ENCODE data around the gene ADGRL3.
"Not testable (repeated sequence)": the region's sequence is repeated elsewhere in the genome, so short reads cannot be mapped to it uniquely, and the experiment has no call there.

The ADGRL3 gene

DNA sequence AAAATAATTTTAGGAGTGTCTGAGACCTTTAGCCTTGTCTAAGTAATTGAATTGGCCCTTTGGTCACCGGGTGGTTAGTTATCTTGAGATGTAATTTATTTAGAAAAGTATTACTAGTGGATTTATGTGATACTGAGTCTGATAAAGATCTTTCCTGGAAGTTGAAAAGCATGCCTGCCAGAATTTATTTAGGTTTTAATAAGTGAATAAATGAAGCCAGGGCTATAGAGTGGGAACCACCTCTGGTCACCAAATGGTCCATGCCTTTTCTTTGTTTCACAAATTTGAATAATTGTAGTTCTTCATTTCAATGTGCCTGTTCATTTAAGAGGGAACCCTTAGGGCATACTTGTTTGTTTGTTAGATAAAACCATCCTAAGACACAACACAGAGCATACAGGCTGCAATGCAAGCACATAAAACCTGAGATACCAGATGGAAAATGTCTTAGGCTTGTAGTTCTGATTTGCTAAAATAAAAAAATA, 627.8 kb downstream of the ADGRL3 start:
- no peak for DNase-seq (ENCODE audit: extremely low read depth, low read depth)
- H3K4me3 ChIP-seq (replicated peaks; ENCODE audit: low read depth, low read length), result no peak overlapping the region
- TF ChIP-seq, protein P1, sequence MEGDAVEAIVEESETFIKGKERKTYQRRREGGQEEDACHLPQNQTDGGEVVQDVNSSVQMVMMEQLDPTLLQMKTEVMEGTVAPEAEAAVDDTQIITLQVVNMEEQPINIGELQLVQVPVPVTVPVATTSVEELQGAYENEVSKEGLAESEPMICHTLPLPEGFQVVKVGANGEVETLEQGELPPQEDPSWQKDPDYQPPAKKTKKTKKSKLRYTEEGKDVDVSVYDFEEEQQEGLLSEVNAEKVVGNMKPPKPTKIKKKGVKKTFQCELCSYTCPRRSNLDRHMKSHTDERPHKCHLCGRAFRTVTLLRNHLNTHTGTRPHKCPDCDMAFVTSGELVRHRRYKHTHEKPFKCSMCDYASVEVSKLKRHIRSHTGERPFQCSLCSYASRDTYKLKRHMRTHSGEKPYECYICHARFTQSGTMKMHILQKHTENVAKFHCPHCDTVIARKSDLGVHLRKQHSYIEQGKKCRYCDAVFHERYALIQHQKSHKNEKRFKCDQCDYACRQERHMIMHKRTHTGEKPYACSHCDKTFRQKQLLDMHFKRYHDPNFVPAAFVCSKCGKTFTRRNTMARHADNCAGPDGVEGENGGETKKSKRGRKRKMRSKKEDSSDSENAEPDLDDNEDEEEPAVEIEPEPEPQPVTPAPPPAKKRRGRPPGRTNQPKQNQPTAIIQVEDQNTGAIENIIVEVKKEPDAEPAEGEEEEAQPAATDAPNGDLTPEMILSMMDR (IDR thresholded peaks at IDR 0.05; ENCODE audit: low read depth, low read length, missing control alignments), result no peak

DNA sequence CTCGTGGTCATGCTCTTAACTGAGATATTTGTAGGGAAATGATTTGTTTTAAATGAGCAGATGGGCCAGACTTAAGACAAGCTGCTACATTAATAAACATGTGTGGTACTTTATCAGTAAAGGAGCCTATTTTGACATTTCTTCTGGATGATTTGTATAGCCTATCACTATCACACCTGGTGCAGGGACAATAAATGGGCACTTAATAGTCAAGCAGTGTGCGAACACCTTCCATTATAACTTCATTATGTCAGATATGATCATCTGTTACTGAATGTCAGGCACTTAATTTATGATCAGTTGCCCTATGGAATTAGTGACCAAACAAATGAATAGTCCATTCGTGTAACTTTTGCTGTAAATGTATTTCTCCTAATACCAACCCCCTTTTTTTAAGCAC, 628.8 kb downstream of the ADGRL3 start:
- TF ChIP-seq, protein P1 (IDR thresholded peaks at IDR 0.05; ENCODE audit: low read depth, low read length, missing control alignments), result no peak
- DNase-seq (ENCODE audit: extremely low read depth, low read depth), result no peak
- H3K4me3 ChIP-seq (replicated peaks; ENCODE audit: low read depth, low read length), result no peak overlapping the region

DNA sequence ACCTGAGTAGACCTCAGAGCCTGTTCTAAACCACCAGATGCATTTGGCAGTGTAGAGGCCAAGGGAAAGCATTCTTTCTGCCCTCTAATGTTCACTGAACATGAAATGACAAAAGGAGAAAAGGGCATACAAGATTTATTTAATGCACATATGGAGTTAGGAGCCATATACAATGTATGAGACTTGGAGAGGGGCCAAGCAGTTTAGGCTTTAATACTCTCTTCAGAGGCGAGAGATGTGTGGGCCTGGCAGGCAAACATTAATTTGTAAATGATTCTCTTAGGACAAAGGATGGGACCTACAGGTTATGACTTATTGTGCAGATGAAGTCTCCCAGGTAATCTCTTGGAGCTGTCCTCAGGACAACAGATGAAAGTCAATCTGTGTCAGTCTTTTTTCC, 631.9 kb downstream of the ADGRL3 start:
- no peak overlapping the region for H3K4me3 ChIP-seq (replicated peaks; ENCODE audit: low read depth, low read length)
- no peak for DNase-seq (ENCODE audit: extremely low read depth, low read depth)
- TF ChIP-seq, protein P1 (IDR thresholded peaks at IDR 0.05; ENCODE audit: low read depth, low read length, missing control alignments), result no peak

DNA sequence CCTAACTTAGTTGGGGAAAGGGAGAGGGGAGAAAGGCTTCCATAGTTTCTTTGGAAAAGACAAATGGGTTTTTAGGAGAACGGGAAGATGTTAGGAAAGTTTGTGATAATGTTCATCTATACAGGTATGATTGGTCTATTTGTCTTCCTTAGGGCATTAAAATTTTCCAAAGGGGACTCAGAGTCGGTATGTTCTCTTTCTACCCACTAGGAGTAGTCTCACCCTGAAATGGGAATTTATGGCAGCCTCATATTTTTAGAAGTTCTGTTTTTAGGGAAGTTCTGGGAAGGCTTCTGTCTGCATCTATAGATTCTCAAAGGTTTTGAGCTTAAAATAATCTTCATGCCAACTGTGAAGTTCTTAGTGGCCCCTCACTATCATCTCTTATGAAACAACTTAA, 637.3 kb downstream of the ADGRL3 start:
- no peak for DNase-seq (ENCODE audit: extremely low read depth, low read depth)
- TF ChIP-seq, protein P1 (IDR thresholded peaks at IDR 0.05; ENCODE audit: low read depth, low read length, missing control alignments), result no peak
- H3K4me3 ChIP-seq (replicated peaks; ENCODE audit: low read depth, low read length), result no peak overlapping the region

DNA sequence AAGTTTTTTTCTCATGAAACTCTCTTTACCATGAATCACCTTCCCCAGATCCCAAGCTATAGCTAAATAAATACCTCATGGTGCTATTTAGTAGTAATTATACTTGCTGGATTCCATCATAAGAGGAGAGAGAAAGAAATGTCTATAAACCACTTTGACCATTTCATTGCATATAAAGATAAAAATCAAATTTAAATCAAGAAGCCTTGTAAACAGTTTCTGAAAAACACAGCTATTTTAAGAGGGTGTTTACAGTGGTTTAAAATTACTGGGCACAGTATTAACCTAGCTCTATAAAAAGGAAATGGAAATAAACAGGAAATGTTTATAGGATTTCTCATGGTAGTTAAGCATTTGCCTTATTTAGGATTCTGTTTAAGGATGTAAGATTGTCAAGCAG, 637.9 kb downstream of the ADGRL3 start:
- TF ChIP-seq, protein P1 (IDR thresholded peaks at IDR 0.05; ENCODE audit: low read depth, low read length, missing control alignments), result no peak
- H3K4me3 ChIP-seq (replicated peaks; ENCODE audit: low read depth, low read length), result no peak overlapping the region
- no peak for DNase-seq (ENCODE audit: extremely low read depth, low read depth)

DNA sequence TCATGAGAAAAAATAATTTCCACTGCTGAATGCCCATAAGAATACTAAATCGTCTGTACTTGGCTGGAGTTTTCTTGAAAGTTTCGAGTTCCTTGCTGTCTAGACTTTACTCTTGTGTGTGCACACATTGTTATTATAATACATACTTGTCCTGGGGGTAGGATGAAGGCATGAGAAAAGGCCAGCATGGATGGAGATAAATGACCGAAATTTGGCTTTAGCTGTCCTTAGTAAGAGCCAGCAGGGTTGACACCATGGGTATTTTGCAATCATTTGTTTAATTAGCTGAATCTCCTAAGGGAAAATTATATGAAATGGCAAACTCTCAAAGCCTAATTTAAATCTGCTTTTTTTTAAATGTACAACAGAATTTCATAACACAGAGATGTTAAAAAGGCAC, 641.6 kb downstream of the ADGRL3 start:
- TF ChIP-seq, protein P1 (IDR thresholded peaks at IDR 0.05; ENCODE audit: low read depth, low read length, missing control alignments), result no peak
- DNase-seq (ENCODE audit: extremely low read depth, low read depth), result no peak
- H3K4me3 ChIP-seq (replicated peaks; ENCODE audit: low read depth, low read length), result no peak overlapping the region

DNA sequence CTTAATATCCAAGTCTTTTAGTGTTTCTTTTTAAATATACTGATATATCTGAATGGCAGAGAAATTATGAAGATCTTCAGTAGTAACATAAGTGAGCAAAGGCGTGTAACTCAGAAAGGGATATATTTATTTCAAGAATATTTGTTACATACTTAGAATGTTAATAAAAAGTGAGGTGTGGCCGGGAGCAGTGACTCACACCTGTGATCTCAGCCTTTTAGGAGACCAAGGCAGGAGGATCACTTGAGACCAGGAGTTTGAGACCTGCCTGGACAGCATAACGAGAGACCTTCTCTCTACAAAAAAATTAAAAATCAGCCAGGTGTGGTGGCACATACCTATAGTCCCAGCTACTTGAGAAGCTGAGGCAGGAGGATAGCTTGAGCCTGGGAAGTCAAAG, 651.0 kb downstream of the ADGRL3 start:
- TF ChIP-seq, protein P1 (IDR thresholded peaks at IDR 0.05; ENCODE audit: low read depth, low read length, missing control alignments), result no peak
- H3K4me3 ChIP-seq (replicated peaks; ENCODE audit: low read depth, low read length), result no peak overlapping the region
- no peak for DNase-seq (ENCODE audit: extremely low read depth, low read depth)

DNA sequence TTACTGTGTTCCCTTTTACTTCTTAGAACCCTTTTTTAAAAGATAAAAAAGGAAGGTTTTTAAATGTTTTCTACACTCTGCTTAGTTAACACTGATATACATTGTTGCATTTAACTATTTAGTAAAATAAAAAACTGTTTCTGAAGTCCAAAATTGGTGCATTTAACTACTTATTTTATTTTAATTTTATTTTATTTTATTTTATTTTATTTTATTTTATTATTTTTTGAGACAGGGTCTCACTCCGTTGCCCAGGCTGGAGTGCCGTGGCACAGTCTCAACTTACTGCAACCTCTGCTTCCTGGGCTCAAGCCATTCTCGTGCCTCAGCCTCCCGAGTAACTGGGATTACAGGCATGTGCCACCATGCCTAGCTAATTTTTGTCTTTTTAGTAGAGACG, 652.0 kb downstream of the ADGRL3 start:
- not testable (repeated sequence) for H3K4me3 ChIP-seq (replicated peaks; ENCODE audit: low read depth, low read length)

More for the DNA sequence above, 652.0 kb downstream of the ADGRL3 start:
- not testable (repeated sequence) for DNase-seq (ENCODE audit: extremely low read depth, low read depth)
